Esophagus squamous epithelium (tissue), 5 donors: ENCODE data around the gene ZSWIM8. TPM values are rescaled to one million over a fixed set of nuclear protein-coding genes. Genes with fewer than 3 reads are reported as not detected.
A peak's percentile ranks its signal among the peaks of the same experiment; 100 is the strongest.

Source experiments
- DNase-seq: peaks from one replicate; lab custom pipeline; 2025; lab: John Stamatoyannopoulos, UW
- H3K27ac ChIP-seq, 4 donors: fragments of 200-600 bp; sonication (generic); one replicate each; pipeline ENCODE4 v1.5.1; 2016 to 2019; ENCODE audit warnings: mild to moderate bottlenecking in 1 of 4
- H3K27me3 ChIP-seq, 4 donors: fragments of 200-600 bp; sonication (generic); 1 replicate in 3 of 4; 2 replicates in 1 of 4; pipeline versions ENCODE4 v1.5.1 to v1.6.0; 2017 to 2021; ENCODE audit warnings: antibody characterized with exemption in 1 of 4
- H3K36me3 ChIP-seq, 3 donors: fragments of 200-600 bp; sonication (generic); one replicate each; pipeline ENCODE4 v1.5.1; 2016 to 2019
- H3K4me1 ChIP-seq, 3 donors: fragments of 200-600 bp; sonication (generic); one replicate each; pipeline ENCODE4 v1.5.1; 2017 to 2019
- H3K4me3 ChIP-seq, 4 donors: fragments of 200-600 bp; sonication (generic); 1 replicate in 3 of 4; 2 replicates in 1 of 4; pipeline ENCODE4 v1.5.1; 2016 to 2019; ENCODE audit warnings: mild to moderate bottlenecking in 2 of 4, moderate library complexity in 1 of 4
- H3K9me3 ChIP-seq, 3 donors: fragments of 200-600 bp; sonication (generic); one replicate each; pipeline ENCODE4 v1.5.1; 2016 to 2019
- CTCF ChIP-seq, 6 experiments: fragments of 450-650 bp in 4 of 6; fragments of 200-600 bp in 2 of 6; sonication (generic) in 2 of 6; IDR thresholded peaks; one replicate each; pipeline ENCODE4 v1.5.1; 2016 to 2019; ENCODE audit warnings: antibody characterized with exemption in 6 of 6, mild to moderate bottlenecking in 4 of 6, moderate library complexity in 4 of 6
- POLR2A ChIP-seq, 4 donors: fragments of 450-650 bp; IDR thresholded peaks; one replicate each; pipeline ENCODE4 v1.6.1; 2017; ENCODE audit warnings: antibody characterized with exemption in 4 of 4, mild to moderate bottlenecking in 4 of 4, moderate library complexity in 3 of 4
- WGBS, 2 donors: methylation state at CpG; one replicate each; pipeline ENCODE4 v1.1.5; 2018; 5-methylcytosine and 5-hydroxymethylcytosine counted together
- intact Hi-C: fragments of 100-400 bp; cut with DNase I; formaldehyde crosslinking; loops from one replicate; pipeline ENCODE4 v1.15.0; 2022
- total RNA-seq, 4 donors: library from RNA; depleted of rRNA; stranded (reverse); fragments of >200 nt; gene quantifications; one replicate each; pipeline ENCODE4 v1.1.0, GENCODE V29; 2016
- donor health status: DM: yes; HTN: yes; CAD: no.

The ZSWIM8 gene
- total RNA-seq, 4 donors from 2014 or later = 33.3 to 116 (median 83.9) TPM

- H3K9me3 ChIP-seq = no peaks in the 10 kb centered on the region
- WGBS, 2 donors = 0% methylated on average over 33 to 36 of the region's 36 CpGs
- H3K27me3 ChIP-seq = no peaks in the 10 kb centered on the region
- H3K4me1 ChIP-seq = peaks cover 10 to 66% (median 42%) of the 10 kb centered on the region in 3 donors
- peak; percentile 76 for DNase-seq
- peak in 3 of 4 donors; percentile 37 to 59 (median 55) for TF ChIP-seq POLR2A (IDR thresholded peaks at IDR 0.05)
- peak in 3 of 6 experiments; percentile 5 to 25 (median 16) for TF ChIP-seq CTCF (IDR thresholded peaks at IDR 0.05)
- peak within 1 kb of the TSS; percentile 88 to 95 (median 92) for H3K27ac ChIP-seq
- peak within 1 kb of the TSS; percentile 64 to 93 (median 79) for H3K4me3 ChIP-seq
- peaks cover 0 to 55% (median 21%) of the 10 kb centered on the region in 3 donors for H3K36me3 ChIP-seq
- intact Hi-C loops = no loop called here
These were observed 41.3 kb upstream of the ZSWIM8 start, which contains the start of gene SEC24C for GRCh38 chr10:73743905-73744663. Gene SEC24C (plus strand): TSS chr10:73744372. CDS start chr10:73746833, 2,461 bp downstream.

GRCh38 chr10:73744664-73744975 is 40.8 kb upstream of the ZSWIM8 start:
- TF ChIP-seq POLR2A (IDR thresholded peaks at IDR 0.05) (no peak), CTCF (IDR thresholded peaks at IDR 0.05) (no peak)
- H3K9me3 ChIP-seq = no peaks in the 10 kb centered on the region
- intact Hi-C loops = no loop called here
- H3K36me3 ChIP-seq = peaks cover 0 to 55% (median 21%) of the 10 kb centered on the region in 3 donors
- peak overlapping the region; percentile 64 to 93 (median 79) for H3K4me3 ChIP-seq
- peaks cover 10 to 72% (median 44%) of the 10 kb centered on the region in 3 donors for H3K4me1 ChIP-seq
- peak overlapping the region; percentile 88 to 95 (median 92) for H3K27ac ChIP-seq
- H3K27me3 ChIP-seq = no peaks in the 10 kb centered on the region
- 2 to 10% methylated on average over 2 to 9 of the region's 10 CpGs for WGBS, 2 donors
- DNase-seq = no peak

GRCh38 chr10:73746721-73747120 is 38.7 kb upstream of the ZSWIM8 start:
- TF ChIP-seq POLR2A (IDR thresholded peaks at IDR 0.05) (no peak), CTCF (IDR thresholded peaks at IDR 0.05) (no peak)
- no peak overlapping the region for H3K4me3 ChIP-seq
- H3K27ac ChIP-seq = peak overlapping the region in 1 of 4 donors; percentile 6
- H3K36me3 ChIP-seq = peaks cover 0 to 60% (median 29%) of the 10 kb centered on the region in 3 donors
- intact Hi-C loops = no loop called here
- peaks cover 10 to 70% (median 49%) of the 10 kb centered on the region in 3 donors for H3K4me1 ChIP-seq
- H3K27me3 ChIP-seq = no peaks in the 10 kb centered on the region
- H3K9me3 ChIP-seq = no peaks in the 10 kb centered on the region
- no peak for DNase-seq
- WGBS, 2 donors = 79 to 96% methylated on average over 2 of the region's 2 CpGs

- Histone ChIP-seq H3K4me1 (peaks cover 0 to 40% (median 26%) of the 10 kb centered on the region in 3 donors), H3K36me3 (peaks cover 19 to 97% (median 57%) of the 10 kb centered on the region in 3 donors), H3K27me3 (no peaks in the 10 kb centered on the region), H3K9me3 (no peaks in the 10 kb centered on the region), H3K4me3 (no peak overlapping the region), H3K27ac (no peak overlapping the region)
- no peak for DNase-seq
- intact Hi-C loops = no loop called here
- 83 to 89% methylated on average over 1 of the region's 1 CpG for WGBS, 2 donors
- no peak for TF ChIP-seq POLR2A (IDR thresholded peaks at IDR 0.05)
- no peak for TF ChIP-seq CTCF (IDR thresholded peaks at IDR 0.05)
These were observed 34.6 kb upstream of the ZSWIM8 start for GRCh38 chr10:73750819-73751218.

DNA sequence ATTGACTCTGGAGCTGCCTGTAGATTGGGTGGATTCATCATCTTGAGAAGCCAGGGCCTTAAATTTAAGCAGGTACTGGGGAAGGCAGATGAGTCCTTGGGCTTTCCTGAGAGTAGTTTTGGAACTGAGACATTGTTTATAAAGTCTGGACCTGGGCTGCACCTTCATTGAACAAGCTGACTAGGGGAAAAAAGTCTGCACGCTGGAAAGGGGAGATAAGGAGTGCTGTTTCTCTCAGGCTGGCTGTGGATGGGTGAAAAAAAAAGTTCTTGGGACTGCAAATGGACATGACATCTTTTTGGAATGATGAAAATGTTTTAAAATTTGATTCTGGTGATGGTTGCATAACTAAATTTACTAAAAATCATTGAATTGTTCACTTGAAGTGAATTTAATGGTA is 29.2 kb upstream of the ZSWIM8 start:
- H3K27ac ChIP-seq = peak overlapping the region in 1 of 4 donors; percentile 43
- intact Hi-C loops = no loop called here
- TF ChIP-seq CTCF (IDR thresholded peaks at IDR 0.05) = no peak
- TF ChIP-seq POLR2A (IDR thresholded peaks at IDR 0.05) = no peak
- no peaks in the 10 kb centered on the region for H3K9me3 ChIP-seq
- H3K36me3 ChIP-seq = peaks cover 33 to 98% (median 56%) of the 10 kb centered on the region in 3 donors
- no peaks in the 10 kb centered on the region for H3K4me1 ChIP-seq
- WGBS, 2 donors = 75 to 79% methylated on average over 1 of the region's 1 CpG
- H3K4me3 ChIP-seq = no peak overlapping the region
- no peak for DNase-seq
- no peaks in the 10 kb centered on the region for H3K27me3 ChIP-seq
